GM19099 (cell line): ENCODE measurements around the gene FOXR2.

Experiments
- POLR2A ChIP-seq: IDR thresholded peaks from 3 replicates; pipeline ENCODE4 v1.6.1; 2011; ENCODE audit warnings: low read depth; ENCODE audit not compliant: insufficient read length; ENCODE audit errors: extremely low read depth

The FOXR2 gene, protein sequence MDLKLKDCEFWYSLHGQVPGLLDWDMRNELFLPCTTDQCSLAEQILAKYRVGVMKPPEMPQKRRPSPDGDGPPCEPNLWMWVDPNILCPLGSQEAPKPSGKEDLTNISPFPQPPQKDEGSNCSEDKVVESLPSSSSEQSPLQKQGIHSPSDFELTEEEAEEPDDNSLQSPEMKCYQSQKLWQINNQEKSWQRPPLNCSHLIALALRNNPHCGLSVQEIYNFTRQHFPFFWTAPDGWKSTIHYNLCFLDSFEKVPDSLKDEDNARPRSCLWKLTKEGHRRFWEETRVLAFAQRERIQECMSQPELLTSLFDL

DNA sequence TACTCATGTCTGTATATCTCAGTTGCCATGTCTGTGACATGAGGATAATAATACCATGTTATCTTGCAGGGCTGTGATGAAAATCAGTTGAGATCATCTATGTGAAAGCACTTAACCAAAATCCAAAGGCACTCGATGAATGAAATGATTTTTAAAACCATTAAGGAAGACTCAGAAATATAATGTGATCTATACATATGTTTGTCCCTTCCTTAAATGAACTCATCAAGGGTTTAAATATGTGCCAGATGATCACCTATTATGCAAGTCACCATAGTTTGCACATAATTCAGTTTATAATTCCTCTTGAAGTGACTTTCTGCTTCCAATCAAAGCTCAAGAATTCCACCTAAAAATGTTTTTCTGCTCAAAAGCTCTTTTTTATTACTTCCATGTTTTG lies at the start of gene FOXR2:
FOXR2 (plus strand) TSS at position 301 of the 400 bp plus-strand sequence. CDS start 312 bp downstream, outside the sequence.
- no peak for TF ChIP-seq POLR2A

DNA sequence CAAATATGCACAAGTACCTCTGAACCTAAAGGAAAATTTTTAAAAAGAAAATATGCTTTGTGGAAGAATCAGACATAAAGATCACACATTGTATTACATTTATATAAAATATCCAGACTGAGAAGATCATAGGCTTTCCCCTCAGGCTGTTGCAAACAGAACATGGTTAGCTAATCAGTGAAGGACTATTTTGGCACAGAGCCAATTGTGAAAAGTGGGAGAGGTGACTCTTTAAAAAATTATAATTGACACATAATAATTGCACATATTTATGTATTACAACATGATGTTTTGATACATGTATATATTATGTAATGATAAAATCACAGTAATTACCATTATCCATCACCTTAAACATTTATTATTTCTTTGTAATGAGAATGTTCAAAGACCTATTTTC lies 44.1 kb upstream of the FOXR2 start:
- TF ChIP-seq POLR2A = no peak

DNA sequence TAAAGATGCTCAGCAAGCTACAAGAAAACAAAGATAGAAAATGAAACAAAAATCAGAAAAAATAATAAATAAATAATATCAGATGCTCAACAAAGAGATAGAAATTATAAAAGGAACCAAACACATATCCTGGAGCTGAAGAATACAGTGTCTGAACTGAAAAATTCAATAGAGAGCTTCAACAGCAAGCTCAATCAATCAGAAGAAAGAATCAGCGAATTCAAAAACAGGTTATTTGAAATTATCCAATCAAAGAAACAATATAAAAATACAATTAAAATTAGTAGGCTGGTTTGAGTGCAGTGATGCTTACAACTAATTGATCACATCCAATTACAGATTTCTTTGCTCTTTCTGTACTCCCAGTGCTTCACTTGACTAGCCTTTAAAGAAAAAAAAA lies 40.8 kb upstream of the FOXR2 start:
- TF ChIP-seq POLR2A = no peak

DNA sequence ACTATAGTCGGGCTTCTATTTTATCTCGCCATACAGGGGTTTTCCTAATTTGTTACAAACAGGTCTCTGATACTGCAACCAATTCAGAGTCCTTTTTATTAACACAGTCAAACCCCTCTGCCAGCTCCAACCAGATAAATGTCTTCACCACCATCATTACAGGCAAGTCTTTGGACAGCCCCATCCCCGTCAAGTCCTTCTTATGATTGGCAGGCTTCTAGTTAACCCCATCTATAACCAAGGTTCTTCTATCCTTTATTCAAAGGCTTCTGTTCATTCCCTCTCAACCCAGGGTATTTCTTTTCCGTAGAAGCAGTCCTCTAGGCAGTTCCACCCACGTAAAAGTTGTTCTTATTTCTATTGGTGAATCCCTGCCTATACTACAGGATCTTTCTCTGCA lies 29.9 kb upstream of the FOXR2 start:
- no peak for TF ChIP-seq POLR2A

DNA sequence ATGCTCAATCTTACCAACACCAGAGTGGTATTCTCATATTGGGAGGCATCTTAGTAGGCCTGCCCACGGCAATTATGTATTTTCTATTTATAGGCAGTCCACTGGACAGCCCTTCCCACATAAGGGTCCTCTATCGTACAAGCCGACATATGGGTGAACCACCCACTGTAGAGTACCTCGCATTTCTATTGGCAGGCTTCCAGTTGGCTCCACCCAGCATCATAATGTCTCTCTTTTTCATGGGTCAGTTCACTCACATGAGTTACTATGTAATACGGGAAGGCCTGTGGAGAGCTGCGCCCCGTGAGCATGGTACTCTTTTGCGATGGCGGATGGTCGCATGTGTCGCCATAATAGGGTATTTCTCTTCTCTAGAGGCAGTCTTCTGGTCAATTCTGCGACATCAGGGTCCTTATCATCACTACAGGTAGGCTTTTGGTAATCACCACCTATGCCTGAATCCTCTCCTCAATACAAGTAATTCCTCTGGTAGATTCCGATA lies 29.4 kb upstream of the FOXR2 start:
- no peak for TF ChIP-seq POLR2A

DNA sequence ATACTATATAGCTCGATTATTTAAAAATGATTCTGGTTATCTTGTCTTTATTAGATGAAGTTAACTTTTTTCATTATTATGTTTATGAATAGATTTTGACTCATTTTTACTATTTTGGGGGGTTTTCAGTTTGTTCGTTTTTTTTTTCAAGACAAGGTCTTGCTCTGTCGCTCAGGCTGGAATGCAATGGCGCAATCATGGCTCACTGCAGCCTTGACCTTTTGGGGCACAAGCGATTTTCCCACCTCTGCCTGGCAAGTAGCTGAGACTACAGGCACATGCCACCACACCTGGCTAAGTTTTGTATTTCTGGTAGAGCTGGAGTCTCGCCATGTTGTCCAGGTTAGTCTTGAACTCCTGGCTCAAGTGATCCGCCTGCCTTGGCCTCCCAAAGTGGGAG lies 24.9 kb upstream of the FOXR2 start:
- TF ChIP-seq POLR2A = no peak

DNA sequence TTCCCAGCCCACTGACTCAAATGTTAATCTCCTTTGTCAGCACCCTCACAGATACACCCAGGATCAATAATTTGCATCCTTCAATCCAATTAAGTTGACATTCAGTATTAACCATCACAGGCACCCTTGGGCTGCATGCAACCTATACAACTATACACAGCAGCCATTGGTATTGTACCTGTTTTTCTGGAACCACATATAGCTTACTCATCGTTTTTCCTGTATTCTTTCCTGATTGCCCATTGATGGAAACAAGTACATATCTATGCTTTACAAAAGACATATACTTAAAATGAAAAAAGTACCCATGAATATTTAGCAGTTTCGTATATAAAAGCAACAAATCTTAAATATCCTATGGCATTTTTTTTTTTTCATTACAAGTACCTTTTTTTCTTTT lies 3.7 kb upstream of the FOXR2 start:
- TF ChIP-seq POLR2A = no peak

DNA sequence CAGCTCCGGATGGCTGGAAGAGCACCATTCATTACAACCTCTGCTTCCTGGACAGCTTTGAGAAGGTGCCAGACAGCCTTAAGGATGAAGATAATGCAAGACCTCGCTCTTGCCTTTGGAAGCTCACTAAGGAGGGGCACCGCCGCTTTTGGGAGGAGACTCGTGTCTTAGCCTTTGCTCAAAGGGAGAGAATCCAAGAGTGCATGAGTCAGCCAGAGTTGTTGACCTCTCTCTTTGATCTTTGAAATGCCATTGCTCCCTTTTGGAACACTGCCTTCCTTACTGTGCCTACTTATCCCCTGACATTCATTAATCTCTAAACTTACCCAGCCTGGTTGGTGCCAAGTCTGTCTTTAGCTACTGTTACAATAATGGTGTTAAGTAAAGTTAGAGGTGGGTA lies 1.2 kb downstream of the FOXR2 start:
- TF ChIP-seq POLR2A = no peak

DNA sequence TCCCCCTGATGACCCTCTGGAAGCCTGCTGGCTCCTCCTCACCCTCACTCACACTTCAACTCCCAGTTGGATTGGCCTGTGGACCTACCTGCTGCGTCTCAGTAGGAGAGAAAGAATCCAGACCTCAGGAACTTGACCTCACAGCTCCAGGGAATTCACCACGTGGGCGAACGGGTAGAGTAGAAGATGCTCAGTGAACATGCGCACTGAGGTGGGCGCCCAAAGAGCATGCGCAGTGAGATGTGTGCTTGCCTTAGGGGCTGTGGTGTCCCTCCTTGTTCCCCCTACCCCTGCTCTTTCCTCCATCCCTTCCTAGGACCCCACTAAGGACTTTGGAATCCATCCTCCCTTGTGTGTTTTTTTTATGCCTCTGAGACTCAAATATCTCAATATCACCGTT lies 12.9 kb downstream of the FOXR2 start:
- TF ChIP-seq POLR2A = no peak

DNA sequence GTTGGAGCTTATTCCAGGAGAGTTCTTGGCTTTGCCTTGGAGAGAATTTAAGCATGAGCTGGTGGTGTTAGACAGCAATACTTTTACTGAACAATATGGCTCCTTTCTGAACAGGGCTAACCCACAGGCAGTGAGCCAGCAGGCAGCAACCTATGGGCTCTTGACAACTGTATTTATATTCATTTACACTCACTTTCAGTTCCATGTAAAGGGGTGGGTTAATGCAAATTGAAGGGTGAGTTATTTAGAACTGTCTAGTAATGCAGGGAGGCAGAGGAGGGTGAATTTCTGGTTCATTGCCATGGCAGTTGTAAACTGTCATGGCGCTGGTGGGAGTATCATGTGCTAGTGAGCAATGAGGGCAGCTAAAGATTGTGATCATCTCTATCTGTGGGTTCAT lies 15.7 kb downstream of the FOXR2 start:
- TF ChIP-seq POLR2A = no peak

DNA sequence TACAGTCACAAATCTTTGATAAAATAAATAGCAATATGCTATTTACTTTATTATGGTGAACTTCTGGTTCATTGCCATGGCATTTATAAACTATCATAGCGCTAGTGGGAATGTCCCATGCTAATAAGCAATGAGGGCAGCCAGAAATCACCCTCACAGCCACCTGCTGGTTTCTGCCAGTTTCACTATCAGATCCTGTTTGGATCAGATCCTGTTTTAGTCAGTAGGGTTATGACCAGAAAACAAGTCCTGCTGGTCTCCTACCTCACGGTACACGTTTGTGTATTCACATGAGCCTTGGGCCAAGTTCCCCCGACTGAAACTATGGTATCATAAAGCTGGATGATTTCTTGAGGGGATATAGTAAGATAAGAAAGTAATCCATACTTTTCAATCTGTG lies 17.7 kb downstream of the FOXR2 start:
- TF ChIP-seq POLR2A = no peak

DNA sequence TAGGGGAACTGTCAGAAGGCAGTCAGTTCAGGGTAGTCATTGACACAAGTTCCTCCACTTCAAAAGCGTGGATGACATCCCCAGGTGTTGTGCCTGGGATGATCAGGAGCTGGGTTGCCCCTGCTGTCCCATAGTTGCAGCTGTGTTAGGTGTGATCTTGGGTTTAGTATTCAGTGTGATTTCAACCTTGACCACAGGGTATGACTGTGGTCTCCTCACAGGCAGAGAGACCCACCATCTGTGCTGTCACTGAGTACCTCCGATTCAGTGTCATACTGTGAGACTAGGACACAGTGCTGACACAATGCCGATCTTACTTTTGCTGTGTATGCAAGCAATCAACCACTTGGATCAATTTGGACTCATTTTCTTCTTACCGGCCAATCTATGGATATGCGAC lies 25.2 kb downstream of the FOXR2 start:
- TF ChIP-seq POLR2A = no peak

DNA sequence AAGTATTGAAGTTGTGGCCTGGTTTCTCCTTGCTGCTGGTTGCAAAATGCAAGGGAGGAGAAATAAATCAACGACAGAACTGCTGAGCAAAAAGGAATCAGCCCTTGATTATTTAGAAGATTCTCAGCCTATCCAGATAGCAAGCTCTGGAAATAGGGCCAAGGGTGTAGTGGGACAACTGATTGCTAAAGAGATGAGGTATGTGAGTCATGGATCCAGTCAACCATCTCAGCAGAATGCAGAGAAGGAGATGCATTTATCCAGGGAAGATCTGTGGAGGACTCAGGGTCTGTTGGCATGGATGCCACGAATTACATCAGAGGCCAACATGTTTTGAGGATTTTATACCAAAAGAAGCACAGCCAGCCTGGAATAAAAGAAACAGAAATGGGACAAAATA lies 36.7 kb downstream of the FOXR2 start:
- no peak for TF ChIP-seq POLR2A

DNA sequence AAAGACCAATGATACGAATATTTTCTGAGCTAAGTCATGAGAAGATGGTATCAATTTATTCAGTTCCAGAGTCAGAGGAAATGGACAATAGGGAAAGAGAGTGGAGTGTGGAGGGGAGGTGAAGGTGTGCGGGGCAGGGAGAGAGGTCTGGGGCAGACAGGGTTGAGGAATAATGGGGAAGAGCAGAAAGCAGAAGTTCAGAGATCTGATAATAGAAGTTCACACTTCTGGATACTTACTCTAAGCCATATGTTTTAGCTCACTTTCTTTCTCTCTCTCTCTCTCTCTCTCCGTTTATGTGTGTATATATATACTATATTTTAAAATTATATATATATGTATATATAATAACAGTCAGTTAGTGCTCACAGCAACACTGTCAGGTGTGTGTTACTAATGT lies 40.4 kb downstream of the FOXR2 start:
- no peak for TF ChIP-seq POLR2A

DNA sequence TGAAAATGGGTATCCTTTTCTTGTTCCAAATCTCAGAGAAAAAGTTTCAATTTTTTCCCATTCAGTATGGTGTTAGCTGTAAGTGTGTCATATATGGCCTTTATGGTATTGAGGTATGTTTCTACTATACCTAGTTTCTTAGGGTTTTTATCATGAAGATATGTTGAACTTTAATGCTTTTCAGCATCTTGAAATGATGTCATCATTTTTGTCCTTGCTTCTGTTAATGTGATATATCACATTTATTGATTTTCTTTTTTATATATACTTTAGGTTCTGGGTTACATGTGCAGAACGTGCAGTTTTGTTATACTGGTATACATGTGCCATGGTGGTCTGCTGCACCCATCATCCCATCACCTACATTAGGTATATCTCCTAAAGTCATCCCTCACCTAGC lies 44.9 kb downstream of the FOXR2 start:
- no peak for TF ChIP-seq POLR2A
